ENCODE measurements around the gene ATG16L1. TPM values are rescaled to one million over a fixed set of nuclear protein-coding genes. Genes with fewer than 3 reads are reported as not detected.

The ATG16L1 gene
- total RNA-seq, 4 donors from 2014 or later = 20.8 to 36.1 (median 35.9) TPM

- Histone ChIP-seq H3K9me3 (no peaks in the 10 kb centered on the region), H3K4me1 (no peaks in the 10 kb centered on the region), H3K27ac (no peak overlapping the region), H3K4me3 (no peak overlapping the region), H3K27me3 (no peaks in the 10 kb centered on the region), H3K36me3 (no peaks in the 10 kb centered on the region)
- intact Hi-C loops (cut with DNase I; ENCODE audit: low total_unique reads) (no loop called here), in situ Hi-C loops (cut with MboI; ENCODE audit: low sequenced_read_pairs in 4 of 4) (no loop called here)
- DNase-seq (no peak), ATAC-seq (no peak)
- TF ChIP-seq CTCF (IDR thresholded peaks at IDR 0.05 in 4 of 5, conservative IDR thresholded peaks at IDR 0.05 in 1 of 5) (no peak), POLR2A (IDR thresholded peaks at IDR 0.05) (no peak)
These were observed 14.5 kb upstream of the ATG16L1 start for GRCh38 chr2:233236820-233237589.

- no peaks in the 10 kb centered on the region for H3K4me1 ChIP-seq
- H3K27ac ChIP-seq = no peak overlapping the region
- H3K9me3 ChIP-seq = no peaks in the 10 kb centered on the region
- TF ChIP-seq POLR2A (IDR thresholded peaks at IDR 0.05) = no peak
- no peak overlapping the region for H3K4me3 ChIP-seq
- DNase-seq (no peak), ATAC-seq (no peak)
- intact Hi-C loops (cut with DNase I; ENCODE audit: low total_unique reads) (no loop called here), in situ Hi-C loops (cut with MboI; ENCODE audit: low sequenced_read_pairs in 4 of 4) (loop anchor here in 1 of 4 donors (10.0 kb wide), 1 partner anchor 626 kb away; no protein-coding TSS in a partner anchor)
- no peaks in the 10 kb centered on the region for H3K36me3 ChIP-seq
- no peaks in the 10 kb centered on the region for H3K27me3 ChIP-seq
These were observed 10.6 kb upstream of the ATG16L1 start for GRCh38 chr2:233240897-233241296.

- intact Hi-C loops (cut with DNase I; ENCODE audit: low total_unique reads) (no loop called here), in situ Hi-C loops (cut with MboI; ENCODE audit: low sequenced_read_pairs in 4 of 4) (loop anchor here in 1 of 4 donors (10.0 kb wide), 1 partner anchor 627 kb away; no protein-coding TSS in a partner anchor)
- Histone ChIP-seq H3K27ac (no peak overlapping the region), H3K4me3 (no peak overlapping the region), H3K36me3 (no peaks in the 10 kb centered on the region), H3K9me3 (no peaks in the 10 kb centered on the region), H3K4me1 (no peaks in the 10 kb centered on the region), H3K27me3 (no peaks in the 10 kb centered on the region)
- ATAC-seq = peak in 1 of 2 donors; percentile 19
- TF ChIP-seq CTCF (IDR thresholded peaks at IDR 0.05 in 4 of 5, conservative IDR thresholded peaks at IDR 0.05 in 1 of 5) = no peak
- no peak for TF ChIP-seq POLR2A (IDR thresholded peaks at IDR 0.05)
- no peak for DNase-seq
These were observed 9.7 kb upstream of the ATG16L1 start for GRCh38 chr2:233241803-233242202.

- no peaks in the 10 kb centered on the region for H3K36me3 ChIP-seq
- no peaks in the 10 kb centered on the region for H3K4me1 ChIP-seq
- DNase-seq = no peak
- in situ Hi-C loops (cut with MboI; ENCODE audit: low sequenced_read_pairs in 4 of 4) (loop anchor here in 1 of 4 donors (10.0 kb wide), 1 partner anchor 628 kb away; no protein-coding TSS in a partner anchor), intact Hi-C loops (cut with DNase I; ENCODE audit: low total_unique reads) (no loop called here)
- TF ChIP-seq CTCF (IDR thresholded peaks at IDR 0.05 in 4 of 5, conservative IDR thresholded peaks at IDR 0.05 in 1 of 5) (no peak), POLR2A (IDR thresholded peaks at IDR 0.05) (no peak)
- H3K9me3 ChIP-seq = no peaks in the 10 kb centered on the region
- no peak overlapping the region for H3K4me3 ChIP-seq
- H3K27ac ChIP-seq = no peak overlapping the region
- ATAC-seq = peak; percentile 83 to 97
- H3K27me3 ChIP-seq = no peaks in the 10 kb centered on the region
These were observed 9.1 kb upstream of the ATG16L1 start for GRCh38 chr2:233242231-233242927.

- in situ Hi-C loops (cut with MboI; ENCODE audit: low sequenced_read_pairs in 4 of 4) (loop anchor here in 1 of 4 donors (10.0 kb wide), 1 partner anchor 629 kb away; no protein-coding TSS in a partner anchor), intact Hi-C loops (cut with DNase I; ENCODE audit: low total_unique reads) (no loop called here)
- Histone ChIP-seq H3K27ac (no peak overlapping the region), H3K4me3 (no peak overlapping the region), H3K9me3 (no peaks in the 10 kb centered on the region), H3K27me3 (no peaks in the 10 kb centered on the region), H3K4me1 (no peaks in the 10 kb centered on the region), H3K36me3 (no peaks in the 10 kb centered on the region)
- ATAC-seq = no peak
- DNase-seq = no peak
- TF ChIP-seq POLR2A (IDR thresholded peaks at IDR 0.05) (no peak), CTCF (IDR thresholded peaks at IDR 0.05 in 4 of 5, conservative IDR thresholded peaks at IDR 0.05 in 1 of 5) (no peak)
These were observed 8.1 kb upstream of the ATG16L1 start for GRCh38 chr2:233243348-233243747.

Measured in gastrocnemius medialis (tissue), 4 donors.